Suprapubic skin (tissue), 4 donors: ENCODE measurements around the gene KRT4. TPM values are rescaled to one million over a fixed set of nuclear protein-coding genes. Genes with fewer than 3 reads are reported as not detected.

Source experiments
- DNase-seq, 2 donors: peaks; one replicate each; pipeline ENCODE4 v3.0.0-alpha.2; 2019; ENCODE audit warnings: low spot score in 2 of 2
- H3K27ac ChIP-seq: fragments of 200-600 bp; sonication (generic); one replicate; pipeline ENCODE4 v1.5.1; 2019
- H3K27me3 ChIP-seq: fragments of 200-600 bp; sonication (generic); one replicate; pipeline ENCODE4 v1.5.1; 2019
- H3K36me3 ChIP-seq: fragments of 200-600 bp; sonication (generic); one replicate; pipeline ENCODE4 v1.5.1; 2019
- H3K4me1 ChIP-seq: fragments of 200-600 bp; sonication (generic); one replicate; pipeline ENCODE4 v1.5.1; 2019
- H3K4me3 ChIP-seq: fragments of 200-600 bp; sonication (generic); one replicate; pipeline ENCODE4 v1.5.1; 2019; ENCODE audit warnings: mild to moderate bottlenecking
- H3K9me3 ChIP-seq: fragments of 200-600 bp; sonication (generic); one replicate; pipeline ENCODE4 v1.5.1; 2019
- EP300 ChIP-seq: sonication (generic); formaldehyde crosslinking; IDR thresholded peaks from one replicate; pipeline ENCODE4 v1.6.1; 2017; ENCODE audit warnings: antibody characterized with exemption
- POLR2A ChIP-seq, 2 donors: fragments of 450-650 bp; IDR thresholded peaks; one replicate each; pipeline ENCODE4 v1.6.1; 2017; ENCODE audit warnings: antibody characterized with exemption in 2 of 2, mild to moderate bottlenecking in 2 of 2, moderate library complexity in 2 of 2
- POLR2AphosphoS5 ChIP-seq, 3 donors: sonication (generic); formaldehyde crosslinking; IDR thresholded peaks; one replicate each; pipeline ENCODE4 v1.6.1; 2017; ENCODE audit warnings: antibody characterized with exemption in 3 of 3
- WGBS: methylation state at CpG from one replicate; pipeline ENCODE4 v1.1.5; 2018; 5-methylcytosine and 5-hydroxymethylcytosine counted together
- total RNA-seq, 4 donors: library from RNA; depleted of rRNA; stranded (reverse); fragments of >200 nt; gene quantifications; one replicate each; pipeline ENCODE4 v1.1.0, GENCODE V29; 2016
- TF ChIP-seq, protein P1 (sequence below), 2 donors: fragments of 200-600 bp in 1 of 2; fragments of 450-650 bp in 1 of 2; sonication (generic) in 1 of 2; IDR thresholded peaks; one replicate each; pipeline ENCODE4 v1.5.1; 2016 to 2019; ENCODE audit warnings: antibody characterized with exemption in 2 of 2, mild to moderate bottlenecking in 1 of 2, moderate library complexity in 1 of 2

KRT4 gene
- total RNA-seq, 4 donors from 2014 or later = 0.32 to 1.6 (median 0.76) TPM

DNA sequence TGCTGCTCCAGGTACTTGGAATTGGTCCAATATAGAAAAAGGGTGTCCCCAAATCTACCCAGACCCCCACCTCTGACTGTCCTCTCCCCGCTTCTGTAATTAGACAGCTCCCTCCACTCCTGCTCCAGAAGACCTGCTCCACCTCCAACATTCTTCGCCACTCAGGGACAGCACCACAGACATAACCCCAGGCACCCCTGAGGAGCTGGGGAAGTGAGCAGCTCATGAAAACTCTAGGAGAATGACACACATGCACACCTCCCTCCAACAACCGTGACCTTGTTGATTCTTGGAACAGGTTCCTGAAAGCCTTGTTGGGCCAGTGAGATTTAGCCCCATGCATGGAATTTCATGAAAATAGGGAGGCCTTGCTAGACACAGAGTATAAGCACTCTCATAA is 8.2 kb downstream of the KRT4 start:
- Histone ChIP-seq H3K27ac (no peak overlapping the region), H3K4me1 (no peaks in the 10 kb centered on the region), H3K27me3 (peaks cover 2% of the 10 kb centered on the region), H3K9me3 (no peaks in the 10 kb centered on the region), H3K4me3 (no peak overlapping the region), H3K36me3 (no peaks in the 10 kb centered on the region)
- DNase-seq = no peak
- WGBS = 79% methylated on average over 3 of the region's 3 CpGs
- TF ChIP-seq POLR2AphosphoS5 (IDR thresholded peaks at IDR 0.05) (no peak), EP300 (no peak), POLR2A (IDR thresholded peaks at IDR 0.05) (no peak)
- TF ChIP-seq, protein P1, sequence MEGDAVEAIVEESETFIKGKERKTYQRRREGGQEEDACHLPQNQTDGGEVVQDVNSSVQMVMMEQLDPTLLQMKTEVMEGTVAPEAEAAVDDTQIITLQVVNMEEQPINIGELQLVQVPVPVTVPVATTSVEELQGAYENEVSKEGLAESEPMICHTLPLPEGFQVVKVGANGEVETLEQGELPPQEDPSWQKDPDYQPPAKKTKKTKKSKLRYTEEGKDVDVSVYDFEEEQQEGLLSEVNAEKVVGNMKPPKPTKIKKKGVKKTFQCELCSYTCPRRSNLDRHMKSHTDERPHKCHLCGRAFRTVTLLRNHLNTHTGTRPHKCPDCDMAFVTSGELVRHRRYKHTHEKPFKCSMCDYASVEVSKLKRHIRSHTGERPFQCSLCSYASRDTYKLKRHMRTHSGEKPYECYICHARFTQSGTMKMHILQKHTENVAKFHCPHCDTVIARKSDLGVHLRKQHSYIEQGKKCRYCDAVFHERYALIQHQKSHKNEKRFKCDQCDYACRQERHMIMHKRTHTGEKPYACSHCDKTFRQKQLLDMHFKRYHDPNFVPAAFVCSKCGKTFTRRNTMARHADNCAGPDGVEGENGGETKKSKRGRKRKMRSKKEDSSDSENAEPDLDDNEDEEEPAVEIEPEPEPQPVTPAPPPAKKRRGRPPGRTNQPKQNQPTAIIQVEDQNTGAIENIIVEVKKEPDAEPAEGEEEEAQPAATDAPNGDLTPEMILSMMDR (IDR thresholded peaks at IDR 0.05) = no peak

GRCh38 chr12:52805000-52805399 is 8.9 kb downstream of the KRT4 start:
- Histone ChIP-seq H3K27ac (no peak overlapping the region), H3K36me3 (no peaks in the 10 kb centered on the region), H3K27me3 (peaks cover 2% of the 10 kb centered on the region), H3K4me3 (no peak overlapping the region), H3K4me1 (no peaks in the 10 kb centered on the region), H3K9me3 (no peaks in the 10 kb centered on the region)
- whole genome bisulfite sequencing = 43% methylated on average over 1 of the region's 1 CpG
- TF ChIP-seq, protein P1 (IDR thresholded peaks at IDR 0.05) = no peak
- TF ChIP-seq EP300 = no peak
- no peak for TF ChIP-seq POLR2A (IDR thresholded peaks at IDR 0.05)
- no peak for TF ChIP-seq POLR2AphosphoS5 (IDR thresholded peaks at IDR 0.05)
- no peak for DNase-seq

GRCh38 chr12:52802442-52802841 is 11.5 kb downstream of the KRT4 start:
- H3K9me3 ChIP-seq = no peaks in the 10 kb centered on the region
- no peak overlapping the region for H3K4me3 ChIP-seq
- 79% methylated on average over 6 of the region's 6 CpGs for WGBS
- H3K36me3 ChIP-seq = no peaks in the 10 kb centered on the region
- DNase-seq = no peak
- no peaks in the 10 kb centered on the region for H3K27me3 ChIP-seq
- no peak for TF ChIP-seq POLR2A (IDR thresholded peaks at IDR 0.05)
- TF ChIP-seq POLR2AphosphoS5 (IDR thresholded peaks at IDR 0.05) = no peak
- TF ChIP-seq, protein P1 (IDR thresholded peaks at IDR 0.05) = no peak
- TF ChIP-seq EP300 = no peak
- H3K4me1 ChIP-seq = no peaks in the 10 kb centered on the region
- no peak overlapping the region for H3K27ac ChIP-seq

- no peaks in the 10 kb centered on the region for H3K27me3 ChIP-seq
- H3K36me3 ChIP-seq = no peaks in the 10 kb centered on the region
- WGBS = 63% methylated on average over 3 of the region's 3 CpGs
- TF ChIP-seq POLR2AphosphoS5 (IDR thresholded peaks at IDR 0.05) = no peak
- no peak for TF ChIP-seq POLR2A (IDR thresholded peaks at IDR 0.05)
- TF ChIP-seq, protein P1 (IDR thresholded peaks at IDR 0.05) = no peak
- no peak for TF ChIP-seq EP300
- no peak for DNase-seq
- H3K9me3 ChIP-seq = no peaks in the 10 kb centered on the region
- H3K4me3 ChIP-seq = no peak overlapping the region
- no peak overlapping the region for H3K27ac ChIP-seq
- no peaks in the 10 kb centered on the region for H3K4me1 ChIP-seq
Measured at GRCh38 chr12:52801773-52802172, 12.1 kb downstream of the KRT4 start.

DNA sequence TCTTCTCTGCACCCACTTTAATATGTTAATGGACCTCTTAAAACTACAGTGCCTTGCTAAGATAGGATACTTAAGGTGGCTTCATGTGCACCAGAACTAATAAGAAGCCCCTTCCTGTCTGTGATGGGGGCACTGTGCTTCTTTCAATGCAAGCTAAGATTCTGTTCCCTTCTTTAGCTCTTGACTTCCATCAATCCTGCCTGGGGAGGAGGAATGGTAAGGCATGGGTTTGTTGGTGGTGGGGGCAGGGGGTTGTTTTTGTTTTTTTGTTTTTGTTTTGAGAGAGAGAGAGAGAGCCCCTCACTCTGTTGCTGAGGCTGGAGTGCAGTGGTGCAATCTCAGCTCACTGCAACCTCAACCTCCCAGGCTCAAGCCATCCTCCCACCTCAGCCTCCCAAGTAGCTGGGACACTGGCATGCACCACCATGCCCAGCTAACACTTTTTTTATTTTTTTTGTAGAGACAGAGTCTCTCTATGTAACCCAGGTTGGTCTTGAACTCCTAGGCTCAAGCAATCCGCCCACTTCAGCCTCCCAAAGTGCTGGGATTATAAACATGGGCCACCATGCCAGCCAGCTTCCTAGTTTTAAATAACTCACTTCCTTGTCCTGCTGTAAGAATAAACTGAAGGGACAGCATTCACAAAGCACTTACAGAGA is 13.5 kb downstream of the KRT4 start:
- Histone ChIP-seq H3K36me3 (no peaks in the 10 kb centered on the region), H3K4me3 (no peak overlapping the region), H3K27ac (no peak overlapping the region), H3K9me3 (no peaks in the 10 kb centered on the region), H3K27me3 (no peaks in the 10 kb centered on the region), H3K4me1 (no peaks in the 10 kb centered on the region)
- TF ChIP-seq, protein P1 (IDR thresholded peaks at IDR 0.05) = no peak
- TF ChIP-seq POLR2A (IDR thresholded peaks at IDR 0.05) = no peak
- TF ChIP-seq POLR2AphosphoS5 (IDR thresholded peaks at IDR 0.05) = no peak
- TF ChIP-seq EP300 = no peak
- 62% methylated on average over 1 of the region's 1 CpG for WGBS
- DNase-seq = no peak
